Measurements from ENCODE around the gene FAM83G. TPM values are rescaled to one million over a fixed set of nuclear protein-coding genes. Genes with fewer than 3 reads are reported as not detected.
A peak's percentile ranks its signal among the peaks of the same experiment; 100 is the strongest.
"Not testable (repeated sequence)": the region's sequence is repeated elsewhere in the genome, so short reads cannot be mapped to it uniquely, and the experiment has no call there.

The FAM83G gene
- total RNA-seq, 1 donor from 2014 or later: 10.2 TPM

DNA sequence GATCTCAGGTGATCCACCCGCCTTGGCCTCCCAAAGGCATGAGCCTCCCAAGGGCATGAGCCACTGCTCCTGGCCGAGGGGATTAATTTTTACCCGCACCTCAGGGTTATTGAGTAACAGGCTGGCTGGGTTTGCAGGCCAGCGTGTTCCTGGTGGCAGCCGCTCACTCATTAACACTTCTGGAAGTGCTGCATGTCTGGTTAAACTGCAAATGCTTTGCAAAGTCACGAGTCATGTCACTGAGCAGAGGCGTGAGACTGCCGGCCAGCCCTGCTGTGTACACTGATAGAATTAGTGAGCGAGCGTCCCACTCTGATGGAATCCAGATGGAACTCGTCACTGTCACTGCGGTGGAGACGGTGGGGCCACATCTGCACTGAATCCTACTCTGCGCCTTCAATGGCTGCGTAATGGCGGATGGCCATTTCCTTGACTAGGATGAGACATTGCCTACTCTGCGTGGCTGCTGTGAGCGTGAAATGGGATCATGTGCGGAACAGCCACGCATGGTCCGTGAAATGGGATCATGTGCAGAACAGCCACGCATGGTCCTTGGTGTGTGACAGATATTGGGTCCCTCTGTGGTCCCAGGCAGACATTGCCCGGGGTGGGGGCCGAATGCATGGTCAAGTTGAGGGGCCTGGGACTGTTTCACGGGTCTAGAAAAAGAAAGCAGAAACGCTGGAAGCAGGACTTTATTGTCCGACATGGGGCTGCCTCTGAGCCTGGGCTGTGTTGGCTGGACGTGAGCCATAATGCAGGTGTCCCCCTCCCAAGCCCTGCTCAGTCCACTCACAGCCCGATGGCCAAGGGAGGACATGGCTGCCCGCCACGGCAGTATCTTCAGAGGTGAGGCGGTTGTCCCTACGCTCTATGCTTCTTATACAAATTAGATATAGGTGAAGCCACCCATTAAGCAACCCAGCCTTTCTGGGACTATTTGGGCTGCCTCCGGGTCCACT lies 53.3 kb downstream of the FAM83G start:
- DNase-seq: no peak

DNA sequence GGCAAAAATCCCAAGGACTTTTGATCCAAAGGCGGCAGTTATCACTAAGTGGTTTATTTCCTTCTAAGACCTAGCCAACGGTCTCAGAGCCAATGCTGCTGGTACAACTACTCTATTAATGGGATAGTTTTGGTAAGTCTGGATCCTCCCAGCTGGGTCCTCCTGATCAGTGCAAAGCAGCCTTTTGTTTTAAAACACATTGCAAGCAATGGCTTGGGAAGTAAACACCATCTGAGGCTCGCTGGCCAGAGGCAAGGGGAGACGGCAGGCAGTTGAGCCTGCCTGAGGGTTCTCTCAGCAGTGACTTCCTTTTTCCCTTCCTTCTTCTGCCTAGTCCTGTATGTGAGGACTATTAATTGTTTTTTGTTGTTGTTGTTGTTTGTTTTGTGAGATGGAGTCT lies 54.2 kb downstream of the FAM83G start:
- DNase-seq: no peak

DNA sequence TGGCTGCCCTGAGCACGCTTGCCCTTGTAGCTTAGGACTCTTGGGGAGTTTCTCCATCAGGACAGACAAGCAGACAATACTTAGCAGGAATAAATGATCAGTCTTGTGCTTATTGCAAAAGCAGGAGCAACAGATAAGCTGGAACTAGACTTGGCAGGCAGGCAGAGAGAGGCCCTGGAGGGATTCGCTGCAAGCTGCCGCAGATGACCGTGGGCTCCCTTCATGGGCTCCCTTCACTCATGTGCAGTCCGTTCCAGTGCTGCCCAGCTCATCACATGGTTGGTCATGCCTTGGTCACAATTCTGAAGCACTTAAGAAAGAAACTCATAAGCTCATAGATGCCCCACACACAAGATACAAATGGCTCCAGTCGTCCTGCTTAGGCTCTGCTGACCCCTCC lies 55.0 kb downstream of the FAM83G start:
- no peak for DNase-seq

DNA sequence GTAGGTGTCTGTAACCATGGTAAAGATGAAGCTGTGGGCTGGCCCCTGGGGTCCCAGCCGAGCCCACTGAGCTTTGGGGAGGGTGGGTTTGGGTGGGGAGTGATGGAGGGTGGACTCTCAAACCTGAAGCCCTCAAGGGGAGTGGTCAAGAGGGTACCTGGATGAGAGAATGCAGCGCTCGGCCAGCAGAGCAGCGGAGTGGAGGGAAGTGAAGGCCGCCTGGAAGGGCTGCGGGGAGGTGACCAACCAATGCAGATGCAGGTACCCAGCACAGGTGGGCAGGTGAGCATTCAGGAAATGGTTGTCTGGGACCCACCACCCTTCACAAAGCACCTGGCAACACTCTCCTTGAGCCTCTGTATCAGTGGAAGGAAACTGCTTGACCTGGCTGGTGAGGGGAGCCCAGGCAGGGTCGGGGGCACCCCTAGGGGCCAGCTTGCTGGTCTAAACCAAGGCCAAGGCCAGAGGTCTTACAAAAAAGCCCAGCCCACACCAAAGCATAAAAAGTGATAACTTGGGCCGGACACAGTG lies 56.0 kb downstream of the FAM83G start:
- DNase-seq: no peak

DNA sequence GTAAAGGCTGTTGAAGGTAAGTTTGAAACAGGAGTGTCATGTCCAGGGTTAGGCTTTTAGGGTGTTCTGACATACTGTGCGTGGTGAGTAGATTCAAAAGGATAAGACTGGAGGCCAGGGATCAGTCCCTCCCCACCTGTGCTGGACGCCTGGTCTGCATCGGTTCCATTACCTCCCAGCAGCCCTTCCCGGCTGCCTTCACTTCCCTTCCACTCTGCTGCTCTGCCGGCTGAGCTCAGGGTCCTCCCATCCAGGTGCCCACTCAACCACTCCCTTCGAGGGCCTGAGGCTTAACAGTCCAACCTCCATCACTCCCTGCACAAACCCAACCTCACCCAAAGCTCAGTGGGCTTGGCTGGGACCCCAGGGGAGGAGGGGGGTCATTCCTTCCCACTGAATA lies 56.7 kb downstream of the FAM83G start:
- no peak for DNase-seq

DNA sequence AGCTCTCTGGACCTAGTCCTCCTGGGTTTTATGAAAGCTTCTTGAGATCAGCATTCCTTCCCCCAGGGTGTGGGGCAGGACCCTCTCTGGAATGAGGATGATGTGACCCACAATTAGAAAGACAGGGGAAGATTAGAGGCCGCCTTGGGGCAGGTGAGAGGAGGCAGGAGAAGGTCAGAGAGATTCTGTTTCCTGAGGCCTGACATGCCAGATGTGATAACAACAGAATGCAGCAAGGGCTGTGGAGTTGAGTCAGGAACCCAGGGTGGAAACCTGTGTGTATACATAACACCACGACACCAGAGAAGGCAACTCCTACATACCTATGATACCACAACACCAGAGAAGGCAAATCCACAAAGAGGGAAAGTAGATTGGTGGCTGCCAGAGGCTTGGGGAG lies 58.0 kb downstream of the FAM83G start:
- DNase-seq: no peak

DNA sequence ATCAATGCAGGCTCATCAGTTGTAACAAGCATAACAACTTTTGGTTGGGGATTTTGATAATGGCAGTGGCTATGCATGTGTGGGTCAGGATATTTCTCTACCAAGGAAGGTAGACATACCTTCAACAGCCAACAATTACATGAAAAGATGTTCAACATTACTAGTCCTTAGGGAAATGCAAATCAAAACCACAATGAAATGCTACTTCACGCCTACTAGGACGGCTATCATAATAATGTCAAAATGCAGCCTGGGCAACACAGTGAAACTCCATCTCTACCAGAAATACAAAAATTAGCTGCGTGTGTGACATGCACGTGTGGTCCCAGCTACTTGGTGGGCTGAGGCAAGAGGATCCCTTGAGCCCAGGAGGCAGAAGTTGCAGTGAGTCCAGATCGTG lies 59.9 kb downstream of the FAM83G start:
- DNase-seq: no peak

DNA sequence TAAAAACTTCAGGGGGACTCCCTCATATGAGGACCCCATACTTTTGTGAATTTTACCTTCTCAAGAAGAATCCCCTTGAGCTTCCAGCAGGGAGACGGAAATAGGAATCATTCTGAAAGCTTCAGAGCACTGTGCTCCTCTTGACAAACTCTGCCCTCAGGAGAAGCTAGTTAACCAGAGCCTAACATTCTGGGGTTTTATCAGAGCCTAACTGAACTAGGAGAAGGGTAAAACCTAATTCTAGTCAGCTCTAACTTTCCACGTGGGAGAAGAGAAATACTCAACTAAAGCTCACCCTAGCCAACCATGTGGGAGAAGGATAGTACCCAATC lies 65.9 kb downstream of the FAM83G start:
- no peak for DNase-seq

DNA sequence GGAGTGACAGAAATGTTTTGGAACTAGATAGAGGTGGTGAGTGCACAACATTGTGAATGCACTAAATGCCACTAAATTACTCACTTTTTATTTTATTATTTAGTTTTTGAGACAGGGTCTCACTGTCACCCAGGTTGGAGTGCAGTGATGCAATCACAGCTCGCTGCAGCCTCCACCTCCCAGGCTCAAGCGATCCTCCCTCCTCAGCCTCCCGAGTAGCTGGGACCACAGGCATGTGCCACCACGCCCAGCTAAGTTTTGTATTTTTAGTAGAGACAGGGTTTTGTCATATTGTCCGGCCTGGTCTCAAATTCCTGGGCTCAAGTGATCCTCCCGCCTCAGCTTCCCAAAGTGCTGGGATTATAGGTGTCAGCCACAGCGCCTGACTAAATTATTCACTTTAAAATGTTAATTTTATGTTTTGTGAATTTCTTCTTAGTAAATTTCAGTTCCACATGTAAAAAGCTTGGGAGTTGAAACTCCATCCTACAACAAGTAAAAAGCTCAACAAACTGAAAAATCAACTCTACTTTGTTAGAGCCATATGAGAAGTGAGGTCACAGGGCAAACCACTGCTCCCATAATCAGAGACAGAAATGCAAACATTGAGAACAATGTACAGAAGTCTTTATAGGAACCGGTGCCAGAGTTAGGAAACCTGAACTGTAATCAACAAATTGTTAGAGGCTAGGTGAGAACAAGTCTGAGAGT lies 66.4 kb downstream of the FAM83G start:
- DNase-seq: no peak

DNA sequence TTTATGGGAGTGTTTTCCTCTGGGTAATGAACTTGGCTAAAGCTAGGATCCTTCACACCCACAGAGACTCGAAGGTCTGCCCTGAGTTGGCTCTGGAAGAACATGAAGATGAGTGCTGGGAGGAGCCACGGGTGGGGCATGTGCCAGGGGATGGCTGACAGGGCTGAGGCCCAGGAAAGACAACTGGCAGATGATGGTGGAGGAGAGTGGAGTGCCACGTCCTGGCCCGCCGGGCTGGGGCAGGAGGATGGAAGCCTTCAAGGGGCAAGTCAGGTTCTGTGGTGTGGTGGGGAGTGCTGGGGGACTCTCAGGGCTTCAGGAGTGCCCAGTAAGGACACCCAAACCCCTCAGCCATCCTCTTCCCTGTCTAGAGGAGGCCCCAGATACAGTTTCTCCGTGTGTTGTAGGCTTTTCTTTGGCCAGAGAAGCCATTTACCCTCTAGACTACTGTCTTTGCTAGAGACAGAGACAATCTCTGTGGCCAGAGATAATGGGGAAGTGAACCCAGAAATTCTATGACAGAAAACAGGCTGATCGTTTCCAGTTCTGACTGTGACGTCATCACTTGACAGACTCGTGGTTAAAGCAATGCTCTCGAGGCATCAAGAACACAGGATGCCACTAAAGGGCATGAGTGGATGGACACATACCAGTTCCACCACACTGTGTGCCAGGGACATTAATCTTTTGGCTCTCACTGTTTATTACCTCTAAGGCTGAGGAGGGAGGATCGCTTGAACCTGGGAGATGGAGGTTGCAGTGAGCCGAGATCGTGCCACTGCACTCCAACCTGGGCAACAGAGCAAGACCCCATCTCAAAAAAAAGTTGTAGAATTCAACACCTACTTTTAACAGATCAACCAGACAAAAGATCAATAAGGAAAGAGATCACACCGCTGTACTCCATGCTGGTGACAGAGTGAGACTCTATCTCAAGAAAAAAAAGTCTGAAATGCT lies 71.2 kb downstream of the FAM83G start:
- no peak for DNase-seq

DNA sequence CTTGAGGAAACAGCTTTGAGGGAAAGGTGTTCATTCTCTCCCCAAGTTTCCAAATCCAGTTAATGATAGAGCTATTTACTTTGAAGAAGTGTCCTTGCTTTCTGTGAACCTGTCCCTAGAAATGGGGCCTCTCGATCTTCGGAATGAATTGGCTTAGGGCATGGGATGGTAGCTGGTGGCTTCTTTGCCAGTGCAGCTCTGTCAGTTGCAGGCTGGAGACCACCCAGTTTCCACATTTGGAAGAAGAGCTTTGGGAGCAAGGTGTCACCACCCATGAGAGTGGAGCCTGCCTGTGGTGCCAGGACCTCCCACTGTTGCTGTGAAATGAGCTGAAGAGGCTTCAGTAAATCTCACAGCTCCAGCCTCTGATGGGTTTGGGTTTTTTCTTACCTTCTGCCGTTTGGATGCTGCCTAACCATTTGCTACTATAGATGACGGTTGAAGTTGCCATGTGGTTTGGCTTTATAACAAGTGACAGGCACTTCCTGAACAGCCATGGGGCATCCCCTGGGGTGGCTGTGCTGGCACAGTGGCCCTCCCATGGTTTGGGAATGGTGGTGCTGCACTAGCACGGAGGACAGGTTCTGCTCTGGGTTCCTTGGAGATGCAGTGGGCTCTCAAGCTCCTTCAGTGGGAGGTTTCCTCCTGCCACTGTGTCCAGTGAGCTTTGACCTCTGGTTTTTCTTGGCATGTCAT lies 72.1 kb downstream of the FAM83G start:
- DNase-seq: no peak

DNA sequence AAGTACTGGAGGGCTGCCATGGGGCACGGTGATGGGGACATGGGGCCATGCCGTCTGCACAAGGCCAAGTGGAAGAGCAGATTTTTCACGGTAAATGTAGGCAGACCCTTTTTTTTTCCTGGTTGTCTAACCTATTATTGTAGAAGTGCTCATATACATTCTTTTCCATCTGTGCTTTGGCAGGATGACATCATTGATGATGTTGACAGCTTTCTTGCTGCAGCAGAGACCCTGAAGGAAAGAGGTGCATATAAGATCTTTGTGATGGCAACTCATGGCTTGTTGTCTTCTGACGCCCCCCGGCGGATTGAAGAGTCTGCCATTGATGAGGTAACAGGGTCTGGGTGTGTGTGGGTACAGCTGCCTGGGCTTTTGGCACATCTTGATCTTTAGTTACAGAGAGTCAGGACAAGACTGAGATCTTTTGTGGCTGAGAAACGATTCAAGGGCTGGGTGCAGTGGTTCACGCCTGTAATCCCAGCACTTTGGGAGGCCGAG lies 75.9 kb downstream of the FAM83G start:
- DNase-seq: no peak

DNA sequence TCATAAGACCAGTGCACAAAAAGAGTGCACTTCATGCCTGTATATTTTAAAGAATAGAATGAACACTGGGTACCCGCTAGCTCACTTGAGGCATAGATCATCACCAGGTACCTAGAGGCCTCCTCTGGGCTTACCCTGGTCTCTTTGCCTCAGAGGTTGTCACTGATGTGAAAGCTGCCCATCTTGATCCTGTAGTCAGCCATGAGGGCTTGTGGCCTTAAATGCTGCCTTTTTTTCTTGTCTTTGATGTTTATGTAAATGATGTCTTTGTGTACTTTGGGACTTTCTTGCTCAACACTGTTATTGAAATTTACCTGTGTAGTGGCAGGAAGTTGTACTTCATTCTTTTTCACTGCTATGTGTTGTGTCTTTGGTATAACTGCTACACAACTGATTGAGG lies 79.4 kb downstream of the FAM83G start:
- no peak for DNase-seq

DNA sequence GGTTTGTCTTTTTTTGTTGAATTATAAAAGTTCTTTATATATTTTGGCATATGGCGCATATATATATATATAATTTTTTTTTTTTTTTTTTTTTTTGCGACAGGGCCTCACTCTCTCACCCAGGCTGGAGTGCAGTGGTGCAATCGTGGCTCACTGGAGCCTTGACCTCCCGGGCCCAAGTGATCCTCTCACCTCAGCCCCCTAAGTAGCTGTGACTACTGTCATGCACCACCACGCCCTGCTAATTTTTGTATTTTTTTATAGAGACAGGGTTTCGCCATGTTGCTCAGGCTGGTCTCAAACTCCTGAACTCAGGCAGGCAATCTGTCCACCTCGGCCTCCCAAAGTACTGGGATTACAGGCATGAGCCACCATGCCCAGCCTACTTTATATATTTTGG lies 82.0 kb downstream of the FAM83G start:
- not testable (repeated sequence) for DNase-seq

DNA sequence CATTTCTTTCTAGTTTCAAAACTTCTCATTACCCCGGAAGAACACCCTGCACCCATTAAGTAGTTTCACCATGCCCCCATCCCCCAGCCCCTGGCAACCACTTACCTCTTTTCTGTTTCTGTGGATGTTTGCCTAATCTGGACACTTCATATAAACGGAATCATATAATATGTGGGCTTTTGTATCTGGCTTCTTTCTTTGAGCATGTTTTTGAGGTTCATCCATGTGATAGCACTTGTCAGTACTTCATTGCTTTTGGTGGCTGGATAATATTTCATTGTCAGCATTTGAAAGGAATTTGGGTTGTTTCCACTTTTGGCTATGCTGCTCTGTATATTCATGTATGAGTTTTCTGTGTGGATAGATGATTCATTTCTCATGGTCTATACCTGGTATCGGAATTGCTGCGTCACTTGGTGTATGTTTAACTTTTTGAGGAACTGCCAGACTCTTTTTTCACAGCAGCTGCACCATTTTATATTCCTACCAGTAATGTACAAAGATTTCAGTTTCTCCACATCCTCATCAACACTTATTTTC lies 82.6 kb downstream of the FAM83G start:
- peak; percentile 11 for DNase-seq

DNA sequence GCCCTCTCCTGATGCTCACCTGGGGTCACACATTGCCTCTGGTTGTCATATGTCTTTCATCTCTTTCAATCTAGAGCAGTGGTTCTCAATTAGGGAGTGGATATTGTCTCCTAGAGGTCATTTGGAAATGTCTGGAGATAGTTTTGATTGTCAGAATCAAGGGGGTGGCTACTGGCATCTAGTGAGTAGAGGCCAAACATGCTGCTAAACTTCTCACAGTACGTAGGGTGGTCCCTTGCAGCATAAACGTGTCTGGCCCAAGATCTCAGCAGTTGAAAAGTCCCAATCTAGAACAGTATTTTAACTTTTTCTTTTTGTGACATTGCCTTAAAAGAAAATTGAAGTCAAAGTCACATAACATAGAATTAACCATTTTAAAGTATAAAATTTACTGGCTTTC lies 83.1 kb downstream of the FAM83G start:
- no peak for DNase-seq

DNA sequence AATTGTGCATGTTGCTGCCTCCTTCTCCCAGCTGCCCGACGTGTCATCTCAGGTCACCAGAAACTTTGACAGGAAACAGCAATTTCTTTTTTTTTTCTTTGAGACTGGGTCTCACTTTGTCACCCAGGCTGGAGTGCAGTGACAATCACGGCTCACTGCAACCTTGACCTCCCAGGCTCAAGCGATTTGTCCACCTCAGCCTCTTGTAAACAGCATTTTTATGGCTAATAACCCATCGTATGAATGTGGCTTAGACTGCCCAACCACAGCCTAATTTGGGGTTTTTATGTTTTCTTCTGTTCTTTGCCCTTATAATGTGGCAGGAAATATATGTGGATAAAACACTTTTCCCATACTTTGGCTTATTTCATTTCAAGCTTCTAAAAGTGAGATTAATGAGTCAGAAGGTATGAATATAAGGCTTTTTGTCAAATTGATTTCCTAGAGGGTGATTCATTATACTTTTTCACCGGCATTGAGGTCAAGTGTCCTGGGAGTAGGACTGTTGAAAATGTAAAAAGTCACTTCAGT lies 83.6 kb downstream of the FAM83G start:
- DNase-seq: no peak

DNA sequence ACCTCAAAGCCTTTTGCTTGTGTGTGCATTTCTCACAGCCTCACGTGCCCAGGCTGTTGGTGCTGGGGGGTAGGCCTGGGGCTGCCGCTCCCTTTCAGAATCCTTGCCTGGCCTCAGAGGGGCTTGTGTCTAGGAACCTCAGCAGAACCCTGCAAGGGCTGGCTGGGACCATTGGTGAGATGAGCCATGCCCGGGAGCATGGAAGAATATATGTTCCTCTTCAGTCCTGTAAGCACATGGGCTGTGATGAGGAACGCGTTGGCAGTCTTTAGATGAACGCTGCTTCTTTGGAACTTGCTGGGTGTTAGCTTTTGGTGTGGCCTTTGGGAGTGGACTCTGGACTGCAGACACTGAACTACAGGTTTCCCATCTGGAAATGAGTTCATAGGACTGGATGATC lies 84.6 kb downstream of the FAM83G start:
- DNase-seq: no peak
